NCI-H1694 treated with DMSO at 0.1 percent for 48 hours (cell line): ENCODE data around the gene UMODL1.
A peak's percentile ranks its signal among the peaks of the same experiment; 100 is the strongest.

Experiments
- DNase-seq: peaks from one replicate; lab custom pipeline; 2025; lab: John Stamatoyannopoulos, UW

UMODL1 gene

DNA sequence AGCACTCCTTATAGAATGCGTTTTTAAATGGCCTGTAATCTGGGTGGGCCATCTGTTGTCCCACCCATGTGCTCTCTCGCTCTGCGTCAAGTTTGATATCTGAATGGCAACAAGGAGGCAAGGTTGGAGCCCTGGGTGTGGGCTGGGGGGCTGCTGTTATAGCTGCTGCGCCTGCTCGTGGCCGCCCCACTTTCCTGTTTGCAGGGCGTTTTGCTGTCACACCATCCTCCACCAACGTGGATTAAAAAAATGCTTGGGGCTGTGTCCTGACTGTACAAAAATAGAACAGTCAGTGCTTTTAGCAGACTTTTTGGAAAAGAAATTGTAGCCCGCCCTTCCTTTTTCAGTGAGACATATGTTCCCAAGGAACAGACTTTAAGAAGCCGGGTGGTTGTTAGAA lies 25.4 kb downstream of the UMODL1 start:
- DNase-seq = peak; percentile 27

DNA sequence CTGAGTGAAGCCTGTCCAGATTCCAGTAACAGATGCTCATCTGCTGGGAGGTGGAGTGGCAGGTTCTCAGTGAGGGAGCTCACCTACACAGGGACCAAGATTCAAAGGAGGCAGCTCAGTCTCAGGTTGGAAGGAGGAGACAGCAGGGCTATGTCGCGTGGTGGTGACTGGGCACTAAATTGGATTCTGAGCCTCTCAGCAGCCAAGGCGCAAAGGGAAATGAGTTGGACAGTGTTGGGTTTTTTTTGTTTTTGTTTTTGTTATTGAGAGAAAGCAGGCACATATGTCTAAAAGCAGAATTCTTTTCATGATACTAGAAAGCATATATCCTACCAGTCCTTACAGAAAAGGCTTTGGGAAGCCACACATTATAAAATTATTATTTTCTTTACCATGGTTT lies 26.2 kb downstream of the UMODL1 start:
- no peak for DNase-seq

DNA sequence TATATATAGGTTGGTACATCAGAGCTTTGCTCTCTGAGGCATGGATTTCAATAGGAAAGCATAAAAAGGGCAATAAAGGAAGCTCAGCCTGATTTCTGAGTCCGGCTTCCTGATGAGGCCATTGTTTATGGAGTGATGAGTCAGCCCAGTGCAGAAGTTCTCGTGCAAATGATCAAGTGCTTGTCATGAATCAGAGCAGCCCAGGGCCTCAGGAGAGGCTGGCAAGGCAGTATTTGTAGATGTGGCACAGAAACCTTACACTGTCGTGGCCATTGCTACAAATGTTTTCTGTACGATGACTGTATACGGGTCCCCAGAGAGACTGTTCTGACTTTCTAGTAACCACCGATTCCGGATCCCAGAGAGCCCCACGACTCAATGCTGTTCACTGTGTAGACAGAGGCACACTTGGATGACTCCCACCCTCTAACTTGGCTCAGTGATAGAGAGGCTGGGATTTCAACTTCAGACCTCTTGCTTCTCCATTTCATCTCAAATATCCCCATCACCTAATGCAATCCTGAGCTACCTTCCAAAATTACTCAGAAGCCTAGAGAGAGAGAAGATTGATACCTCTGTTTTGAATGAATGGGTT lies 26.8 kb downstream of the UMODL1 start:
- no peak for DNase-seq

DNA sequence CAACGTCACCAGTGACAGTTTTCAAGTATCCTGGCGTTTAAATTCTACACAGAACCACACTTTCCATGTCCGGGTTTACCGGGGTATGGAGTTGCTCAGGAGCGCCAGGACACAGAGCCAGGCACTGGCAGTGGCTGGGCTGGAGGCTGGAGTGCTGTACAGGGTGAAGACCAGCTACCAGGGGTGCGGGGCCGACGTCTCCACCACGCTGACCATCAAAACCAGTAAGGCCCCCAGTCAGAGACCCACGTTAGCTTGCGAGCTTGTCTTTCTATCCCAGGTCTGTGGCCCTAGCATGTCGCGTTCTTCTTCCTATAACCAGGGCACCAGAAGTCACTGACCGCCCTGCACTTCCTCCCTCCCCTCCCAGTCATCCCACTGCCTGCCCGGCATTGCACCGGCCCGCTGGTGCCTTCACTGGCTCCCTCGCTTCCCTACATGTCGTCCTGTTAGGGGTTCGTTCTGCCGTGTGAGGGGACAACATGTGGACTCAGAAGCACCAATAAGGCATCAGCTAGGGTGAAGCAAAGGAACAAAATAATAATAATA lies 27.9 kb downstream of the UMODL1 start:
- no peak for DNase-seq

DNA sequence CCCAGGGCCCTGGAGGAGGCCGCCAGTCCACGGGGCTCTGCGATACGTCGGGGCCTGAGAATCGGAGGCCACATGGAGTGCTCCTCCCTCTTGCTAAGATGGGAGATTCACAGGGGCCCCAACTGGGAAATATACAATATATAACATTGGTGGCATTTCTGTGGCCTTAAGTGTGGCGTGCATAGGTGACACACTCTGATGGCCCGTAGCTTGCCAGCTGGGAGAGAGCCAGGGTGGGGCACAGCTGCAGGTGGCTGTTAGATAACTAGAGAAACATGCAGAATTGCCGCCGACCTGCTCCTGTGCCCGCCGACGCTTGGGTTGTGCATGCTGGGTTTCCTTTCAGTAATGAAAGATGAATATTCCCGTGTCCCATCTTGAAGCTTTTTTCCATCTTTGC lies 30.1 kb downstream of the UMODL1 start:
- DNase-seq = no peak

DNA sequence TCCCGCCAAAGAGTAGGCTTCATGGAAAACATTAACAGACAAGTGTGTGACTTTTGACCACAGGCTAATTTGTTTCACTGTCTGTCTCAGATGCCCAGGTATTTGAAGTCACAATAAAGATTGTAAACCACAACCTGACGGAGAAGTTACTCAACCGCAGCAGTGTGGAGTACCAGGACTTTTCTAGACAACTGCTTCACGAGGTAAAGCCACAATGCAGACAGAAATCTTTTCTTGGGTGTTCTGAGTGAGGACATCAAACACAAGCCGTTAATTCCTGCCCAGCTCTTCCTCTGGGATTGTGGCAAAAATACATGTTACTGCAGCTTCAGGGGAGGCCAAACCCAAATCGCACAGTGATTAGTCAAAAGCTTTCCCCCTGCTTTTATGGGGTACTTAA lies 31.0 kb downstream of the UMODL1 start:
- no peak for DNase-seq

DNA sequence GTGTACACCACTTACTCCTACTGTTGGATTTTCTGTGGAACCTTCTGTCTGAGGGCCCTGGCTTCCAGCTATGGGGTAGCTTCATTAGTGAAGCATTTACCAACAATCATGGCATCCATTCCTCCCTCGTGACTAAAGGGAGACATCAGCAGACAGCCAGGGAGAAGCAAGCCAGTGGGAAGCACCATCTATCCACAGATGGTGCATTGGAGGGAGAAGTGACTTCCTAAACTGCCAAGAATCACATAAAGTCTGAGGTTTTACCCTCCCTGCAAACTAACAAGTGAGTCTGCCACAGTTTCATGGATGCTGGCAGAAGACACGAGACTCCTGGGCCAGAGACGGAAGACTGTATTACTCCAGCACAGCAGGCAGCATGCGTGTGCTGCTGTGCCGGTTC lies 31.4 kb downstream of the UMODL1 start:
- no peak for DNase-seq

DNA sequence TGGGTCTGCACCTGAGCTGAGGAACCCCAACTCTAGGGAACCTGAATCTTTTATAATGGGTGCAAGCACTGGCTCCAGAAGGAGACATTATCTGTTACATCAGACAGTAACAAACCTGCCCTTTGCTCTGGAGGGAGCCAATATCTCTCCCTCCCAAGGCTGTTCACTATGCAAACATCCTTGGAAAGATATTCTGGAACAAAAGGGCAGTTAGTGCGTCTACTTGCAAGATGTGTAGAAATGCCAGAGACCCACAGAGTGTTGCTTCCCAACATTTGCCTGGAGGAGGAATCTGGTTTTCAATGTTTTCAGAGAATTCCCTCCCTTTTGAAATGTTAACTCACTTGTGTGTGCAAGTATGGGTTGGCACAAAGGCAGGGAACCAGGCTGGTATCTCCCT lies 31.9 kb downstream of the UMODL1 start:
- no peak for DNase-seq

DNA sequence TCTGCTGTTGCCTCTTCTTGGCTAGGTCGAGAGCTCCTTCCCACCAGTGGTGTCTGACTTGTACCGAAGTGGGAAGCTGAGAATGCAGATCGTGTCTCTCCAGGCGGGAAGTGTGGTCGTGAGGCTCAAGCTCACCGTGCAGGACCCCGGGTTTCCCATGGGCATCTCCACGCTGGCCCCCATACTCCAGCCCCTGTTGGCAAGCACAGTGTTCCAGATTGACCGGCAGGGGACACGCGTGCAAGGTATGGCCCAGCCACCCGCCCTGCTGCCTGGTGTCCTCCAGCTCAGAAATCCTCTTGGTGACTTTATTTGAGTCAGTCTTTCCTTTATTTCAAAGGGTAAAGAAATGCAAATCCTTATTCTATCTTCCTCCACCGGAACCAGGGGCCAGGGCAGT lies 32.7 kb downstream of the UMODL1 start:
- no peak for DNase-seq

DNA sequence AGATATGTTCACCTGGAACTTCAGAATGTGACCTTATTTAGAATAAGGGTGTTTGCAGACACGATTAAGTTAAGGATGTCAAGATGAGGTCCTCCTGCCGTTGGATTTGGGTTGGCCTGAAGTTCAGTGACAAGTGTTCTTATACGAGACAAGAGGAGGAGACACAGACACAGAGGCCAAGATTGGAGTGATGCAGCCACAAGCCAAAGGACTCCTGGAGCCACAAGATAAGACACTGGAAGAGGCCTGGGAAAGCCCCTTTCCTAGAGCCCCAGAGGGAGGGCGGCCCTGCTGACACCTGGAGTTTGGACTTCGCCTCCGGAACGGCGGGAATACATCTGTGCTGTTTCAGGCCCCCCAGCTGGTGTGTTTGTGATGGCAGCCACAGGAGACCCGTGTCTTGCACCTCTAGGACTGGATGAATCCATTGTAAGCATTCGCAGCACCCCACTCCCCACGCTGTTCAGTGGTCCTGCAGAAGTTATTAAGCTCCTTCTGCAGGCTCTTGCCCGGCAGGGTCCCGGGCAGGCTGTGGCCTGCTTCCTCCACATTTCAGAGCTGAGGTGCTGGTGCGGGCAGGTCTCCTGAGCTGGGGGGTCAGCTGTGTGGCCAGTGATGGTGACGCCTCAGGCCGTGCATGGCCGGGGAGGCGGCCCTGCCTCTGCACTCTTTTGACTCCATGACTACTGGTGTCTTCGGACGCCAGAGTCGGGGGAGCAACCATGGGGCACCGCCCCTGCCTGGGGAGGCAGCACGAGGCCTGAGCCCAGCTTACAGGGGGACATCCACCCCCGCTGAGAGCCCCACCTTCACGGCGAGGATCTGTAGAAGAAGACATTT lies 34.6 kb downstream of the UMODL1 start:
- no peak for DNase-seq

DNA sequence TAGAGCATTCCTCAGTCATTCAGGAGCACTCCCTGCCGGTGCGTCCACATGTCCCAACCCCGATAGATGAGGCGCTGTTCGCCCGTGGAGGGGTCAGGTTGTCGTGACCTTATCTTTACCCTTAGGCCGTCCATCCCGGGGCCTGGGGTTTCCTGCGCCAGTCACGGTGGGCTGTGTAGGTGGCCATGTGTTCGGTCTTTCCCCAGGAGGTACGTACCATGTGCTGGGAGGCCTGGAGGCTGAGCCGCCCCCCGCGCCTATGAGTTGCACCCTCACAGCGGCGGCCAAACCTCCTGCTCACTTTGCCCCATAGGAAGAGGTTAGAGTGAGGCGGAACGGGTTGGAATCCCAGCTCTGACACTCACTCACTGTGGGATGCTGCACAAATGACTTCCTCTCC lies 35.3 kb downstream of the UMODL1 start:
- DNase-seq = no peak

DNA sequence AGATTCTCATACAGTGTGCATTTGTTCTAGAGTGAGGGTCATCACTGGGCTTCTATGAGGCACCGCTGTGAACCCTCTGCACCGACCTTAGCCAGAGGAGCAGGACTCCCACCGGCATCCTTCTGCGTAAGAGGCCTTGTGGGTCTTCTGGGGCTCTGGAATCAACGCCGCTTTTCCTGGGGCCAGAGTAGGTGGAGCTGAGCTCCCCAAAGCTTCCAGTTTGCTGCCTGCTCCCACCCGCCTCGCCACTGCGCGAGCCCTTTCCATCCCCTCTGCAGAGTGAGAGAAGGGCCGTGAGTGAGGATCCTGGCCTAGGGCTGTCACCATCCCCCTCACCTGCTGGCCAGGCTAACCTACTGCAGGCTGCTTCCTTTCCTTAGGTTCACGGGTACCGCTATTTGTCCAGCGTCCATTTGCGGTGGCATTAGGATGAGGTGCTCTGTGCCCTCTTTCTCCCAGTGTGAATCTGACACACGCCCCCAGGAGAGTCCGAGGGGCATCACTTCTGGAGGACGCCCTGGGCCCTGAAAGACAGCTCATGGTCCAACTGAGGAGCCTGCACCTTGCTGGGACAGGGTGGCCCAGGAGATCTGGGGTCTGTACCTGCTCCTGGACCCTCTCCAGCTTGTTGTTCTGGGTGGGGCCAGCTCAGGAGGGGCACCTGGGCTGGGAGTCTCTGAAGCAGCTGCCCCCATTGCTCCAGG lies 36.2 kb downstream of the UMODL1 start:
- no peak for DNase-seq

DNA sequence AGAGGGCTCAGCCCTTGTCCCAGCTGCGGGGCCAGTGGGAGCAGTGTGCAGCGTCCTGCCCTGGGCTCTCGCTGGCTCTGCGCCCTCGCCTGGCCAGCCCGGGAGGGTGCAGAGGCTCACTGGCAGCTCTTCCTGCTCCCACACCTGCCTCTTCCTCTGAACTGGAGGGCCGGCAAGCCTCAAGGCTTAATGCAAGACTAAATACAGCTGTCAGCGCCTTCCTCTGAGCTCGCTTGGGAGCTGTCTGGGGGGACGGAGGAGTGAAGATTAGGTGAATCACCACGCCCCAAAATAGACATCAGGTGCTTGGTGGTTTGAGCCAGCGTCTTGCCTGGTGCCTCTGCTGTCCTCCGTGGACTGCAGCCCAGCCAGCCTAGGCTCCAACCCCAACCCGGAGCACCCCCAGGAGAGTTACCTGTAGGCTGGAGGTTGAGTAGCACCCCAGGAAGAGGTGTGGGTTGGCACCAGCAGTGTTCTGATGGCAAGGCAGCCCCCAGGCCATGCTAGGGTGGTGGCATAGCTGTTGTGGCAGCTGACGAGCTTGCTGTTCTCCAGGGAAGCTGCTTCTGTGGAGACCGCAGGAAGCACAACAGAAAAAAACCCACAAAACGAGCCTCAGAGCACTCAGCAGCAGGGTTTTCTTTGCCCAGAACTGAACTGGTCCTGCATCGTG lies 36.9 kb downstream of the UMODL1 start:
- DNase-seq = peak; percentile 37

DNA sequence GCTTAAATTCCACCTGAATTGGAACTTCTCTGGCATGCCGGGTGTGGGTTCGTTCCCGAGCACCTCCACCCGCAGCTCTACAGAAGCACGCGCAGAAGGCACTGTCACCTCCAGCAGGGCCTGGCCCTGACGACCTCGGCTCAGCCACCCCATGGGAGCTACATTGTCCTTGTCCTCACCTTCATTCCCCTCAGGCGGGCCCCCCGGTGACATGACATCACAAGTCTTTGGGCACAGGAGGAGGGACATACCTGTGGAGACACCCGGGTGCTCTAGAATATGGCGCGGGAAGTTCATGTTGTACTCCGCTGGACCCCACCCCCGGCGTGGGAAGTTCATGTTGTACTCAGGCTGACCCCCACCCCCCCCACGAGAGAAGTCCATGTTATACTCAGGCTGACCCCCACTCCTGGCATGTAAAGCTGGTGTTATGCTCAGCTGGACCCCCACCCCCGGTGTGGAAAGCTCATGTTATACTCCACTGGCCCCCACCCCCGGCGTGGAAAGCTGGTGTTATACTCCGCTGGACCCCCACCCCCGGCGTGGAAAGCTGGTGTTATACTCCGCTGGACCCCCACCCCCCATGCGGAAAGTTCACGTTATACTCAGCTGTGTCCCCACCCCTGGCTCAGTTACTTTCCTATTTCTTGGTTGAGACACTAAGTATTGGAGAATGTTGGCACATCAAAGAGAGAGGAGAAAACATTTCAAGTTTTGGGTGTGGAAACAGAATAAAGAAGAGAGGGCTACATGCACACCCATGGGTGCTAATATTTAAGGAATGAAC lies 37.6 kb downstream of the UMODL1 start:
- DNase-seq = no peak

DNA sequence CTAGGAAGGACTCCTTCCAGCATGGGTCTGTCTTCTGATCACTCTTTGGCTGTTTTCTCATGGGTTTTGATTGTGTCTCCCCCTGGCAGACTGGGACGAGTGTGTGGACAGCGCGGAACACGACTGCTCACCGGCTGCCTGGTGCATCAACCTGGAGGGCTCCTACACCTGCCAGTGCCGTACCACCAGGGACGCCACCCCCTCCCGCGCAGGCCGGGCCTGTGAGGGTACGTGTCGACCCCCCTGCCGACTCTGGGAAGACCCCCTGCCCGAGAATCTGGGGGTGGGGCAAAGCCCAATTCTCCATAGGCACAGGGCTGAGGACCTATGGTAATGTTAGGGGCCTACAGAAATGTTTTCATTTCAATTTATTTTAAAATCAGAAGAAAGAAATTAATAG lies 38.4 kb downstream of the UMODL1 start:
- no peak for DNase-seq

DNA sequence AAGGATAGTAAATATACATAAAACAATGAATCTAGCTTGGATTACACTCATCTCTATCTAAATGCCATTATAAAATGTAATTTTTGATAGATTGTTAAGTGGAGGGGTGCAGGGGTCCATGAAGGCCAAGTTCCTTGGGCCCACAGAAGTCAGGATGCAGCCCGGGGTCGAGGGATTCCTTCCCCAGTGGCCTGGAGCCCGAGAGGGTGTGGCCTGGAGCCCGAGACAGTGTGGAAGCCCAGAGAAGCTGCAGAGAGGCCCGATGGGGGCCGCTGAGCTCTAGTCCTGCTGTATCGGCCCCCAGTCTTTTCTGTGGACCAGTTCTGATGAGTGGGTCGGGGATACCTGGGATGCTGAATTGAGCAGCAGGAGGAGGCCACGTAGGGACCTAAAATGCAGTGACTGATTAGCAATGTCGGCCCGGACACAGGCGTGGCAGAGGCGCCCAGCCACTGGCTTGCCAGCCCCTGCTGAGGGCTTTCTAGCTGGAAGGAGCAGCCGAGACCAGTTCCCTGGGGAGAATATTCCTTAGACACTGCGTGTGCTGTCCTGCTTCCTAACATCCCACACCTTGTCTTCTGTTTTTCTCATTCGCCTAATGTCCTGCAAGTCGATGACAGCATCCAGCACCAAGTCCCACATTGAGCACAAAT lies 38.9 kb downstream of the UMODL1 start:
- DNase-seq = no peak

DNA sequence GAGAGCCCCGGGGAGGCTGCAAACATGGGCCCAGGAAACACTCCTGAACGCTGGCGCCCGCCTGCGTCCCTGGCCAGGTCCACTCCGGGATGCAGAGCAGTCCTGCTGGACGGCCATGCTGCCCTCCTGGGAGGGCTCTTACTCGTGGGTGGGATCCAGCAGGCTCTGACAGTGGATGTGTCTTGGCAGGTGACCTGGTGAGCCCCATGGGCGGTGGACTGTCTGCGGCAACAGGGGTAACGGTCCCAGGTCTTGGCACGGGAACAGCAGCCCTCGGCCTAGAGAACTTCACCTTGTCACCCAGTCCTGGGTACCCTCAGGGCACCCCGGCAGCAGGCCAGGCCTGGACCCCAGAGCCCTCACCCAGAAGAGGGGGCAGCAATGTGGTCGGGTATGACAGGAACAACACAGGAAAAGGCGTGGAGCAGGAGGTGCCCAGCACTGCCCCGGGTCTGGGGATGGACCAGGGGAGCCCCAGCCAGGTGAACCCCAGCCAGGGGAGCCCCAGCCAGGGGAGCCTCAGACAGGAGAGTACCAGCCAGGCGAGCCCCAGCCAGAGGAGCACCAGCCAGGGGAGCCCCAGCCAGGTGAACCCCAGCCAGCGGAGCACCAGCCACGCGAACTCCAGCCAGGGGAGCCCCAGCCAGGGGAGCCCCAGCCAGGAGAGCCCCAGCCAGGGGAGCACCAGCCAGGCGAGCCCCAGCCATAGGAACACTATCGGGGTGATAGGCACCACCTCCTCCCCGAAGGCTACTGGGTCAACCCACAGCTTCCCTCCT lies 39.8 kb downstream of the UMODL1 start:
- DNase-seq = no peak

DNA sequence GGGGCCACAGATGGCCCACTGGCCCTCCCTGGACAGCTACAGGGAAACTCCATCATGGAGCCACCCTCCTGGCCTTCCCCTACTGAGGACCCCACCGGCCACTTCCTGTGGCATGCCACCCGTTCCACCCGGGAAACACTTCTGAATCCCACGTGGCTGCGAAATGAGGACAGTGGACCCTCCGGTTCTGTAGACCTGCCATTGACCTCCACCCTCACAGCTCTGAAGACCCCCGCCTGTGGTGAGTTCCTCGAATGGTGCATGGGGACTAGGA lies 40.3 kb downstream of the UMODL1 start:
- DNase-seq = no peak

DNA sequence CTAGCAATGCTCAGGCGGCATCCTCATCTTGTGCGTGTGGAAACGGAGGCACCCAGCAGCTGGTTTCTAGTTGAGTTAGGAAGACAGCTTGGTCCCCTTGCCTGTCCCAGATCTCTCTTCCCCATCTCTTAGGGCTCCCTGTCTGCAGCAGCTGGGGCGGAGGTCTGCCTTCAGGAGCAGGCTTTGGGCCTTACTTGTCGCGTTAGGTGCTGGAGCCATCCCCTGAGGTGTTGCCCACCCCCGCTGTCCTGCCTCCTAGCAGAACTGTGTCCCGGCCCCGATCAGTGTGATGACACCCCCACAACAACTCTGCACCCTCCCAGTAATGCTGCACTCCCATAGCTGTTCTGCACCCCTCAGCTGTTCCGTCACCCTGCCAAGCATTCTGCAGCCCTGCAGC lies 40.7 kb downstream of the UMODL1 start:
- DNase-seq = no peak

DNA sequence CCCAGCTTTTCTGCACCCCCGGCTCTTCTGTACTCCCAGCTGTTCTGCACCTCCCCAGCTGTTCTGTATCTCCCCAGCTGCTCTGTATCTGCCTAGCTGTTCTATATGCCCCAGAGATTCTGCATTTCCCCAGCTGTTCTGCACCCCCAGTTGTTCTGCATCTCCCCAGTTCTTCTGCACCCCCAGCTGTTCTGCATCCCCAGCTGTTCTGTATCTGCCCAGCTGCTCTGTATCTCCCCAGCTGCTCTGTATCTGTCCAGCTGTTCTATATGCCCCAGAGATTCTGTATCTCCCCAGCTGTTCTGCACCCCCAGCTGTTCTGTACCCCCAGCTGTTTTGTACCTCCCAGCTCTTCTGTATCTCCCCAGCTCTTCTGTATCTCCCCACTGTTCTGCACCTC lies 41.1 kb downstream of the UMODL1 start:
- no peak for DNase-seq

DNA sequence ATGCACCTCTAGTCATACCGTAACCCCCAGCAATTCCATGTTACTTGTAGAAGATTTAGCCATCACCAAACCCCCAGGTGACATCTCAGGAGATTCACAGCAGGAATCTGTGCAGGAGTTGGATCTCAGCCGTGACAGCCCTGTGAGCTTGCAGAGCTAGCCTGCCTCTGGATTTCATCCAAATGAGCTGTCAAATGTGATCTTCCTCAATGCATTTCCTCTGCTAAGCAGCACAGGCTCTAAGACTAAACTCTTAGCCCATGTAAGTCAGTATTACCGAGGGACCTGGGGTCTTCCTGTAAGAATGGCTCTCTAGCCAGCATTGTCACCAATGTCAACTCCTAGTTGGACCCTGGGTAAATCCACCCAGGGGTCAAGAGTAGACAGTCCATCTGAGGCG lies 41.7 kb downstream of the UMODL1 start:
- peak; percentile 76 for DNase-seq
